ENCODE measurements around the gene SLC26A8.

Gene SLC26A8

DNA sequence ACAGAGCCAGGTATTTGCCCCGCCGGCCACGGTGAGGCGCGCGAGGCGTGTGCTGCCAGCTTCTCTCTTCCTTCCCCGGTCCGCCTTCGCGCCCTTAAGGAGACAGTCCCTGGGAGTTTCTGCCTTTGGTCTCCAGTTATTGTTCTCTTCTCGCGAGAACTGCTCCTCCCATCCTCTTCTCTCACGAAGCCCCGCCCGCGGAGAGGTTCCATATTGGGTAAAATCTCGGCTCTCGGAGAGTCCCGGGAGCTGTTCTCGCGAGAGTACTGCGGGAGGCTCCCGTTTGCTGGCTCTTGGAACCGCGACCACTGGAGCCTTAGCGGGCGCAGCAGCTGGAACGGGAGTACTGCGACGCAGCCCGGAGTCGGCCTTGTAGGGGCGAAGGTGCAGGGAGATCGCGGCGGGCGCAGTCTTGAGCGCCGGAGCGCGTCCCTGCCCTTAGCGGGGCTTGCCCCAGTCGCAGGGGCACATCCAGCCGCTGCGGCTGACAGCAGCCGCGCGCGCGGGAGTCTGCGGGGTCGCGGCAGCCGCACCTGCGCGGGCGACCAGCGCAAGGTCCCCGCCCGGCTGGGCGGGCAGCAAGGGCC is 3.2 kb upstream of the SLC26A8 start, which contains the start of gene MAPK14:
TSS of gene MAPK14 (plus strand) at position 308 of the 587 bp plus-strand sequence. CDS start 350 bp downstream, outside the sequence.
- TF ChIP-seq CTCF (IDR thresholded peaks at IDR 0.05) = peak; percentile 75
- Mint-ChIP-seq H3K9me3 (peaks cover 6% of the 10 kb centered on the region), H3K36me3 (ENCODE audit: low read depth) (no peaks in the 10 kb centered on the region), H3K4me1 (peaks cover 39% of the 10 kb centered on the region), H3K4me3 (peak within 1 kb of the TSS; percentile 95), H3K27ac (peak within 1 kb of the TSS; percentile 96), H3K27me3 (ENCODE audit: low read depth, poor library complexity) (peaks cover 40% of the 10 kb centered on the region)
- DNase-seq = peak; percentile 98

GRCh38 chr6:36025932-36026327 is 1.5 kb upstream of the SLC26A8 start:
- Mint-ChIP-seq H3K9me3 (peaks cover 6% of the 10 kb centered on the region), H3K27ac (no peak overlapping the region), H3K4me1 (peaks cover 29% of the 10 kb centered on the region), H3K27me3 (ENCODE audit: low read depth, poor library complexity) (peaks cover 40% of the 10 kb centered on the region), H3K36me3 (ENCODE audit: low read depth) (no peaks in the 10 kb centered on the region), H3K4me3 (no peak overlapping the region)
- no peak for DNase-seq
- TF ChIP-seq CTCF (IDR thresholded peaks at IDR 0.05) = no peak

- H3K27ac Mint-ChIP-seq = no peak overlapping the region
- TF ChIP-seq CTCF (IDR thresholded peaks at IDR 0.05) = no peak
- H3K36me3 Mint-ChIP-seq (ENCODE audit: low read depth) = no peaks in the 10 kb centered on the region
- H3K9me3 Mint-ChIP-seq = peaks cover 6% of the 10 kb centered on the region
- H3K4me3 Mint-ChIP-seq = peak overlapping the region; percentile 52
- H3K27me3 Mint-ChIP-seq (ENCODE audit: low read depth, poor library complexity) = peaks cover 40% of the 10 kb centered on the region
- H3K4me1 Mint-ChIP-seq = peaks cover 29% of the 10 kb centered on the region
- no peak for DNase-seq
These were observed 955 bp upstream of the SLC26A8 start for GRCh38 chr6:36025260-36025931.

GRCh38 chr6:36020154-36020553 is 4.3 kb downstream of the SLC26A8 start:
- DNase-seq = no peak
- no peaks in the 10 kb centered on the region for H3K36me3 Mint-ChIP-seq (ENCODE audit: low read depth)
- H3K4me1 Mint-ChIP-seq = peaks cover 13% of the 10 kb centered on the region
- no peak overlapping the region for H3K27ac Mint-ChIP-seq
- no peak for TF ChIP-seq CTCF (IDR thresholded peaks at IDR 0.05)
- peaks cover 23% of the 10 kb centered on the region for H3K27me3 Mint-ChIP-seq (ENCODE audit: low read depth, poor library complexity)
- H3K9me3 Mint-ChIP-seq = no peaks in the 10 kb centered on the region
- H3K4me3 Mint-ChIP-seq = no peak overlapping the region

DNA sequence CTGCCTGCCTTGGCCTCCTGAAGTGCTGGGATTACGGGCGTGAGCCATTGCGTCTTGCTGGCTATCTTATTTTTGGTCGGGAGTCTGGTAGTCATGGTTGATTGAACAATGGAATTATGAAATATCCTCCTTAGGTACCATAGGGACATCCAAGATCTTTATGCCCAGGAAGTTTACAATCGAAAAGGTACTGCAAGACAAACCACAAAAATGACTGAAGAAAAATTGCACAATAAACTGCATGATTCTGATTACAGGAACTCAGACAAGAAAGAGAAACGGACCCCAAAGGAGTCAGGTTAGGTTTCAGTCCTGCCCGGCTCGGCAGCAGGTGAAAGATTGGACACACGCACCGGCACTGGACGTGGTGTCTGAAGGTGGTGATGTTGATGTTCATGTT is 5.3 kb downstream of the SLC26A8 start:
- Mint-ChIP-seq H3K36me3 (ENCODE audit: low read depth) (no peaks in the 10 kb centered on the region), H3K27ac (no peak overlapping the region), H3K4me3 (no peak overlapping the region), H3K9me3 (no peaks in the 10 kb centered on the region), H3K4me1 (peaks cover 7% of the 10 kb centered on the region), H3K27me3 (ENCODE audit: low read depth, poor library complexity) (peaks cover 15% of the 10 kb centered on the region)
- no peak for TF ChIP-seq CTCF (IDR thresholded peaks at IDR 0.05)
- DNase-seq = no peak

GRCh38 chr6:36018339-36018738 is 6.1 kb downstream of the SLC26A8 start:
- Mint-ChIP-seq H3K9me3 (no peaks in the 10 kb centered on the region), H3K27me3 (ENCODE audit: low read depth, poor library complexity) (peaks cover 8% of the 10 kb centered on the region), H3K27ac (no peak overlapping the region), H3K36me3 (ENCODE audit: low read depth) (no peaks in the 10 kb centered on the region), H3K4me1 (no peaks in the 10 kb centered on the region), H3K4me3 (no peak overlapping the region)
- no peak for TF ChIP-seq CTCF (IDR thresholded peaks at IDR 0.05)
- DNase-seq = no peak

Data from nephron progenitor cell (in vitro differentiated cells).